Psoas muscle (tissue), 8 donors: ENCODE data around the gene TMEM161A. TPM values are rescaled to one million over a fixed set of nuclear protein-coding genes. Genes with fewer than 3 reads are reported as not detected.

Experiments
- ATAC-seq, 4 donors: fragments of 200-7000 bp; cut with Tn5 transposase; one replicate each; pipeline ENCODE4 v1.9.1; 2020; ENCODE audit warnings: moderate library complexity in 3 of 4, mild to moderate bottlenecking in 2 of 4
- DNase-seq, 2 donors: peaks; one replicate each; pipeline ENCODE4 v3.0.0-alpha.2; 2020
- H3K27ac ChIP-seq: fragments of 200-600 bp; one replicate; pipeline ENCODE4 v1.8.0; 2022
- H3K27me3 ChIP-seq, 3 donors: fragments of 200-600 bp in 1 of 3; one replicate each; pipeline versions ENCODE4 v1.6.1 to v1.8.0; 2013 to 2022; ENCODE audit warnings: low read length in 2 of 3, mild to moderate bottlenecking in 2 of 3, moderate library complexity in 1 of 3; ENCODE audit not compliant: insufficient read depth in 3 of 3
- H3K36me3 ChIP-seq, 2 donors: fragments of 200-600 bp in 1 of 2; one replicate each; pipeline versions ENCODE4 v1.6.1 to v1.8.0; 2013 to 2022; ENCODE audit warnings: low read depth in 1 of 2, mild to moderate bottlenecking in 1 of 2, moderate library complexity in 1 of 2; ENCODE audit not compliant: insufficient read depth in 1 of 2
- H3K4me1 ChIP-seq: fragments of 200-600 bp; one replicate; pipeline ENCODE4 v1.8.0; 2022
- H3K4me3 ChIP-seq: fragments of 200-600 bp; one replicate; pipeline ENCODE4 v1.8.0; 2022; ENCODE audit warnings: mild to moderate bottlenecking
- H3K9me3 ChIP-seq: fragments of 200-600 bp; one replicate; pipeline ENCODE4 v1.8.0; 2022
- WGBS, 3 donors: extraction: QIAGEN DNeasy Blood & Tissue Kit; methylation state at CpG; one replicate each; pipeline versions ENCODE4 v1.1.6 to v1.1.7; 2013; 5-methylcytosine and 5-hydroxymethylcytosine counted together
- intact Hi-C, 2 donors: fragments of 100-400 bp; cut with DNase I; formaldehyde crosslinking; loops; one replicate each; pipeline versions ENCODE4 v1.11.0 to v1.14.2; 2022
- polyA plus RNA-seq, 3 donors: library from polyadenylated mRNA; stranded (reverse); fragments of 200-250 nt; gene quantifications; one replicate each; pipeline ENCODE4 v1.2.3, GENCODE V29; 2013
- total RNA-seq, 4 donors: library from RNA; stranded (reverse); fragmentation: NEBNext Ultra II Directional in 2 of 4; extraction: Animal tissue kit (Norgen Biotek cat#: 25700) in 2 of 4; gene quantifications; one replicate each; pipeline versions ENCODE4 v1.2.1 to v1.2.4, GENCODE V29; 2021 to 2023
- TF ChIP-seq, protein P1 (sequence below): fragments of 200-600 bp; IDR thresholded peaks from one replicate; pipeline ENCODE4 v1.8.0; 2022; ENCODE audit warnings: antibody characterized with exemption
- donor health status: healthy with polysubstance abuse.
- donor health status: DM: no; HTN: no; CAD: no; lungs with moderate emphysema.
- donor health status: Bipolar disorder and iron deficiency.
- donor health status: healthy.
- donor health status: DM: yes; HTN: yes; CAD: no.
- donor health status: DM: no; HTN: no; CAD: no.
- donor health status: DM: no; HTN: no; CAD: no.
- donor health status: DM: yes; HTN: yes; CAD: no.

The TMEM161A gene
- total and polyA plus RNA-seq, 7 donors: 30.2 to 61.3 (median 39.0) TPM

DNA sequence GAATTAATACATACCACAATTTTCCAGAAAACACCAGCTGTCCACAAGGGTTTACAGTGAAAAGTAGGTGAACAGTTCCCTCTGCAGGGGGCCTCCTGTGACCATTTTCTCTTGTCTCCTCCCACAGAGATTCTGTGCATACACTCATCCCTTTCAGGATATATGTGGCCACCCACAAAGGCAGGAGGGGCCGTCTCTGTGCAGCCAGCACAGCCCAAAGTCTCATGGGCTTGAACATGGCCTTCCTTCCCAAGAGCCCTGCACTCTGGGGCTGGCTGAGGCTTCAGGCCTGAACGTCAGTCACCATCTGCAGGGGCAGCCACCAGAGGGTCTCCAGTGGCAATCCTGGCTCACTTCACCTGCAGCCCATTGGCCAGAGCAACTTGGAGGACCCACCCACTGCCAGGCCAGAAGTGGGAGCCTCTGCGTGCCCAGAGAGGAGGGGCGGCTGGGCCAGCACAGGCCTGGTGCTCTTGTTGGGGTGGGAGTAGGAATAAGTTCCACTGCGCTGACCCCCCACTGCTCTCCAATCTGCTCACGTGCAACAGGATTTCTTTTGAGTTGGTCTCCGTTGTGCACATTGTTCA is 25.1 kb downstream of the TMEM161A start:
- DNase-seq: no peak
- no peaks in the 10 kb centered on the region for H3K9me3 ChIP-seq
- peak in 2 of 4 donors; percentile 16 to 33 for ATAC-seq

GRCh38 chr19:19111967-19112580 is 26.2 kb downstream of the TMEM161A start:
- Histone ChIP-seq H3K36me3 (peaks cover 0 to 23% of the 10 kb centered on the region in 2 donors), H3K27ac (no peak overlapping the region), H3K9me3 (no peaks in the 10 kb centered on the region), H3K27me3 (no peaks in the 10 kb centered on the region), H3K4me3 (no peak overlapping the region), H3K4me1 (peaks cover 16% of the 10 kb centered on the region)
- 44 to 75% (median 56%) methylated on average over 9 of the region's 9 CpGs for WGBS, 3 donors
- TF ChIP-seq, protein P1, sequence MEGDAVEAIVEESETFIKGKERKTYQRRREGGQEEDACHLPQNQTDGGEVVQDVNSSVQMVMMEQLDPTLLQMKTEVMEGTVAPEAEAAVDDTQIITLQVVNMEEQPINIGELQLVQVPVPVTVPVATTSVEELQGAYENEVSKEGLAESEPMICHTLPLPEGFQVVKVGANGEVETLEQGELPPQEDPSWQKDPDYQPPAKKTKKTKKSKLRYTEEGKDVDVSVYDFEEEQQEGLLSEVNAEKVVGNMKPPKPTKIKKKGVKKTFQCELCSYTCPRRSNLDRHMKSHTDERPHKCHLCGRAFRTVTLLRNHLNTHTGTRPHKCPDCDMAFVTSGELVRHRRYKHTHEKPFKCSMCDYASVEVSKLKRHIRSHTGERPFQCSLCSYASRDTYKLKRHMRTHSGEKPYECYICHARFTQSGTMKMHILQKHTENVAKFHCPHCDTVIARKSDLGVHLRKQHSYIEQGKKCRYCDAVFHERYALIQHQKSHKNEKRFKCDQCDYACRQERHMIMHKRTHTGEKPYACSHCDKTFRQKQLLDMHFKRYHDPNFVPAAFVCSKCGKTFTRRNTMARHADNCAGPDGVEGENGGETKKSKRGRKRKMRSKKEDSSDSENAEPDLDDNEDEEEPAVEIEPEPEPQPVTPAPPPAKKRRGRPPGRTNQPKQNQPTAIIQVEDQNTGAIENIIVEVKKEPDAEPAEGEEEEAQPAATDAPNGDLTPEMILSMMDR: no peak
- intact Hi-C loops: no loop called here
- no peak for DNase-seq
- peak in 1 of 4 donors; percentile 10 for ATAC-seq

More for the DNA sequence above, 25.1 kb downstream of the TMEM161A start:
- H3K27ac ChIP-seq: no peak overlapping the region
- H3K4me3 ChIP-seq: no peak overlapping the region
- TF ChIP-seq, protein P1: no peak
- no peaks in the 10 kb centered on the region for H3K27me3 ChIP-seq
- intact Hi-C loops: no loop called here
- H3K4me1 ChIP-seq: peaks cover 16% of the 10 kb centered on the region
- WGBS, 3 donors: 34 to 47% (median 39%) methylated on average over 7 of the region's 7 CpGs
- H3K36me3 ChIP-seq: peaks cover 0 to 20% of the 10 kb centered on the region in 2 donors

GRCh38 chr19:19111136-19111835 is 27.0 kb downstream of the TMEM161A start:
- DNase-seq (no peak), ATAC-seq (no peak)
- intact Hi-C loops: no loop called here
- Histone ChIP-seq H3K36me3 (peaks cover 0 to 22% of the 10 kb centered on the region in 2 donors), H3K4me1 (peaks cover 16% of the 10 kb centered on the region), H3K27ac (no peak overlapping the region), H3K4me3 (no peak overlapping the region), H3K27me3 (no peaks in the 10 kb centered on the region), H3K9me3 (no peaks in the 10 kb centered on the region)
- 78 to 80% (median 78%) methylated on average over 14 to 15 of the region's 15 CpGs for WGBS, 3 donors
- TF ChIP-seq, protein P1: no peak

GRCh38 chr19:19110410-19111135 is 27.7 kb downstream of the TMEM161A start:
- Histone ChIP-seq H3K27me3 (no peaks in the 10 kb centered on the region), H3K9me3 (no peaks in the 10 kb centered on the region), H3K36me3 (peaks cover 0 to 22% of the 10 kb centered on the region in 2 donors), H3K27ac (no peak overlapping the region), H3K4me3 (no peak overlapping the region), H3K4me1 (peaks cover 16% of the 10 kb centered on the region)
- ATAC-seq (peak in 3 of 4 donors; percentile 19 to 42 (median 21)), DNase-seq (no peak)
- TF ChIP-seq, protein P1: peak; percentile 21
- intact Hi-C loops: no loop called here
- 41 to 48% (median 41%) methylated on average over 66 of the region's 66 CpGs for WGBS, 3 donors
